Parathyroid adenoma (tissue), 2 donors: Measurements from ENCODE around the gene FADS1.

Experiments
- H2AFZ ChIP-seq: fragments of 300-600 bp; sonication (generic); one replicate; pipeline ENCODE4 v1.7.0; 2017; ENCODE audit warnings: antibody characterized with exemption, mild to moderate bottlenecking
- H3K27ac ChIP-seq: fragments of 300-600 bp; sonication (generic); one replicate; pipeline ENCODE4 v1.7.0; 2017
- H3K27me3 ChIP-seq: fragments of 300-600 bp; sonication (generic); one replicate; pipeline ENCODE4 v1.7.0; 2017; ENCODE audit warnings: low read length; ENCODE audit not compliant: control insufficient read depth, insufficient read depth
- H3K36me3 ChIP-seq: fragments of 300-600 bp; sonication (generic); one replicate; pipeline ENCODE4 v1.7.0; 2017; ENCODE audit warnings: low read length; ENCODE audit not compliant: control insufficient read depth, insufficient read depth
- H3K4me1 ChIP-seq: fragments of 300-600 bp; sonication (generic); one replicate; pipeline ENCODE4 v1.7.0; 2017; ENCODE audit warnings: control low read depth
- H3K4me2 ChIP-seq: fragments of 300-600 bp; sonication (generic); one replicate; pipeline ENCODE4 v1.7.0; 2017; ENCODE audit warnings: low read length
- H3K4me3 ChIP-seq: fragments of 300-600 bp; sonication (generic); one replicate; pipeline ENCODE4 v1.7.0; 2017; ENCODE audit warnings: low read depth, low read length
- H3K79me2 ChIP-seq: fragments of 300-600 bp; sonication (generic); one replicate; pipeline ENCODE4 v1.7.0; 2017; ENCODE audit warnings: control low read depth
- H3K9ac ChIP-seq: fragments of 300-600 bp; sonication (generic); one replicate; pipeline ENCODE4 v1.7.0; 2017; ENCODE audit warnings: mild to moderate bottlenecking
- H3K9me3 ChIP-seq: fragments of 300-600 bp; sonication (generic); one replicate; pipeline ENCODE4 v1.7.0; 2017; ENCODE audit warnings: low read length; ENCODE audit not compliant: control insufficient read depth
- TF ChIP-seq, protein P1 (sequence below): fragments of 300-600 bp; sonication (generic); IDR thresholded peaks from one replicate; pipeline ENCODE4 v1.7.0; 2017; ENCODE audit warnings: antibody characterized with exemption, mild to moderate bottlenecking
- donor health status: primary hyperparathyroidism.

FADS1 gene

GRCh38 chr11:61752925-61753521 lies 63.8 kb downstream of the FADS1 start:
- Histone ChIP-seq H2AFZ (peak overlapping the region; percentile 56), H3K4me1 (no peaks in the 10 kb centered on the region), H3K4me3 (no peak overlapping the region), H3K79me2 (no peaks in the 10 kb centered on the region), H3K9ac (no peak overlapping the region), H3K36me3 (no peaks in the 10 kb centered on the region), H3K27ac (no peak overlapping the region), H3K9me3 (no peaks in the 10 kb centered on the region), H3K27me3 (no peaks in the 10 kb centered on the region), H3K4me2 (peak overlapping the region; percentile 59)
- TF ChIP-seq, protein P1, sequence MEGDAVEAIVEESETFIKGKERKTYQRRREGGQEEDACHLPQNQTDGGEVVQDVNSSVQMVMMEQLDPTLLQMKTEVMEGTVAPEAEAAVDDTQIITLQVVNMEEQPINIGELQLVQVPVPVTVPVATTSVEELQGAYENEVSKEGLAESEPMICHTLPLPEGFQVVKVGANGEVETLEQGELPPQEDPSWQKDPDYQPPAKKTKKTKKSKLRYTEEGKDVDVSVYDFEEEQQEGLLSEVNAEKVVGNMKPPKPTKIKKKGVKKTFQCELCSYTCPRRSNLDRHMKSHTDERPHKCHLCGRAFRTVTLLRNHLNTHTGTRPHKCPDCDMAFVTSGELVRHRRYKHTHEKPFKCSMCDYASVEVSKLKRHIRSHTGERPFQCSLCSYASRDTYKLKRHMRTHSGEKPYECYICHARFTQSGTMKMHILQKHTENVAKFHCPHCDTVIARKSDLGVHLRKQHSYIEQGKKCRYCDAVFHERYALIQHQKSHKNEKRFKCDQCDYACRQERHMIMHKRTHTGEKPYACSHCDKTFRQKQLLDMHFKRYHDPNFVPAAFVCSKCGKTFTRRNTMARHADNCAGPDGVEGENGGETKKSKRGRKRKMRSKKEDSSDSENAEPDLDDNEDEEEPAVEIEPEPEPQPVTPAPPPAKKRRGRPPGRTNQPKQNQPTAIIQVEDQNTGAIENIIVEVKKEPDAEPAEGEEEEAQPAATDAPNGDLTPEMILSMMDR, result no peak

- Histone ChIP-seq H3K27ac (no peak within 1 kb of the TSS), H3K9ac (no peak within 1 kb of the TSS), H3K79me2 (no peaks in the 10 kb centered on the region)
These were observed 64.5 kb downstream of the FADS1 start, which contains the start of gene MYRF for GRCh38 chr11:61752117-61752924. MYRF (plus strand) TSS chr11:61752636; CDS start chr11:61752745, 109 bp downstream.

GRCh38 chr11:61751384-61751783 lies 65.4 kb downstream of the FADS1 start:
- H3K27ac ChIP-seq, result no peak overlapping the region
- no peaks in the 10 kb centered on the region for H3K4me1 ChIP-seq
- no peaks in the 10 kb centered on the region for H3K9me3 ChIP-seq
- no peak overlapping the region for H3K9ac ChIP-seq
- no peak overlapping the region for H3K4me2 ChIP-seq
- TF ChIP-seq, protein P1, result no peak
- no peaks in the 10 kb centered on the region for H3K36me3 ChIP-seq
- no peak overlapping the region for H2AFZ ChIP-seq
- no peak overlapping the region for H3K4me3 ChIP-seq
- H3K27me3 ChIP-seq, result no peaks in the 10 kb centered on the region
- no peaks in the 10 kb centered on the region for H3K79me2 ChIP-seq

More at GRCh38 chr11:61752117-61752924, 64.5 kb downstream of the FADS1 start, which contains the start of gene MYRF:
- no peaks in the 10 kb centered on the region for H3K4me1 ChIP-seq
- peak within 1 kb of the TSS; percentile 56 for H2AFZ ChIP-seq
- H3K36me3 ChIP-seq, result no peaks in the 10 kb centered on the region
- peak within 1 kb of the TSS; percentile 59 for H3K4me2 ChIP-seq
- no peaks in the 10 kb centered on the region for H3K9me3 ChIP-seq
- no peaks in the 10 kb centered on the region for H3K27me3 ChIP-seq
- TF ChIP-seq, protein P1, result no peak
- H3K4me3 ChIP-seq, result no peak within 1 kb of the TSS

DNA sequence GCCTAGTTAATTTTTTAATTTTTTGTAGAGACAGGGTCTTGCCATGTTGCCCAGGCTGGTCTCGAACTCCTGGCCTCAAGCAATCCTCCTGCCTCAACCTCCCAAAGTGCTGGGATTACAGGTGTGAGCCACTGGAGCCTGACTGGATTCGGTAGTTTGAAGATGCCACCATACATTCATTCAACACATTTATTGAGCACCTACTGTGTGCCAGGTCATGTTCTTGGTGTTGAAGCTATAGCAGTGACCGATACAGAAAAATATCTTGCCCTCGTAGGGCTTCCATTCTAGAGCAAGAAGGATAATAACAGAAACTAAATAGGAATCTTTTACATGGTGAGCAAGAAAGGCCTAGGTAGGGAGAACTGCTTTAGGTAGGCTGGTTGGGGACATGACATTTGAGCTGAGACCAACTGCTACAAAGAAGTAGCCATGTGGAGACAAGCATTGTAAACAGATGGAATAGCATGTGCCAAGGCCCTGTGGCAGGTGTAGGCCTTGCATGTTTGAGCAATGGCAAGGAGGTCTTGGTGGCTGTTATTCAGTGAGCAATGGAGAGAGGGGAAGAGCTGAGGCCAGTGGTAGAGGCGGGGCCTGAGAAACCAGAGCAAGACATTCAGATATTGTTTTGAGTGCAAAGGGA lies 66.1 kb downstream of the FADS1 start:
- no peaks in the 10 kb centered on the region for H3K79me2 ChIP-seq

More for the DNA sequence above, 66.1 kb downstream of the FADS1 start:
- Histone ChIP-seq H3K4me2 (no peak overlapping the region), H3K9me3 (no peaks in the 10 kb centered on the region), H2AFZ (no peak overlapping the region), H3K9ac (no peak overlapping the region), H3K36me3 (no peaks in the 10 kb centered on the region), H3K4me1 (no peaks in the 10 kb centered on the region), H3K27me3 (no peaks in the 10 kb centered on the region), H3K27ac (no peak overlapping the region), H3K4me3 (no peak overlapping the region)
- TF ChIP-seq, protein P1, result no peak
